ENCODE results near the gene ADAMTS8. TPM values are rescaled to one million over a fixed set of nuclear protein-coding genes. Genes with fewer than 3 reads are reported as not detected.
A peak's percentile ranks its signal among the peaks of the same experiment; 100 is the strongest.

Gene ADAMTS8, protein sequence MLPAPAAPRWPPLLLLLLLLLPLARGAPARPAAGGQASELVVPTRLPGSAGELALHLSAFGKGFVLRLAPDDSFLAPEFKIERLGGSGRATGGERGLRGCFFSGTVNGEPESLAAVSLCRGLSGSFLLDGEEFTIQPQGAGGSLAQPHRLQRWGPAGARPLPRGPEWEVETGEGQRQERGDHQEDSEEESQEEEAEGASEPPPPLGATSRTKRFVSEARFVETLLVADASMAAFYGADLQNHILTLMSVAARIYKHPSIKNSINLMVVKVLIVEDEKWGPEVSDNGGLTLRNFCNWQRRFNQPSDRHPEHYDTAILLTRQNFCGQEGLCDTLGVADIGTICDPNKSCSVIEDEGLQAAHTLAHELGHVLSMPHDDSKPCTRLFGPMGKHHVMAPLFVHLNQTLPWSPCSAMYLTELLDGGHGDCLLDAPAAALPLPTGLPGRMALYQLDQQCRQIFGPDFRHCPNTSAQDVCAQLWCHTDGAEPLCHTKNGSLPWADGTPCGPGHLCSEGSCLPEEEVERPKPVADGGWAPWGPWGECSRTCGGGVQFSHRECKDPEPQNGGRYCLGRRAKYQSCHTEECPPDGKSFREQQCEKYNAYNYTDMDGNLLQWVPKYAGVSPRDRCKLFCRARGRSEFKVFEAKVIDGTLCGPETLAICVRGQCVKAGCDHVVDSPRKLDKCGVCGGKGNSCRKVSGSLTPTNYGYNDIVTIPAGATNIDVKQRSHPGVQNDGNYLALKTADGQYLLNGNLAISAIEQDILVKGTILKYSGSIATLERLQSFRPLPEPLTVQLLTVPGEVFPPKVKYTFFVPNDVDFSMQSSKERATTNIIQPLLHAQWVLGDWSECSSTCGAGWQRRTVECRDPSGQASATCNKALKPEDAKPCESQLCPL
- total RNA-seq = not detected in 2 replicates

DNA sequence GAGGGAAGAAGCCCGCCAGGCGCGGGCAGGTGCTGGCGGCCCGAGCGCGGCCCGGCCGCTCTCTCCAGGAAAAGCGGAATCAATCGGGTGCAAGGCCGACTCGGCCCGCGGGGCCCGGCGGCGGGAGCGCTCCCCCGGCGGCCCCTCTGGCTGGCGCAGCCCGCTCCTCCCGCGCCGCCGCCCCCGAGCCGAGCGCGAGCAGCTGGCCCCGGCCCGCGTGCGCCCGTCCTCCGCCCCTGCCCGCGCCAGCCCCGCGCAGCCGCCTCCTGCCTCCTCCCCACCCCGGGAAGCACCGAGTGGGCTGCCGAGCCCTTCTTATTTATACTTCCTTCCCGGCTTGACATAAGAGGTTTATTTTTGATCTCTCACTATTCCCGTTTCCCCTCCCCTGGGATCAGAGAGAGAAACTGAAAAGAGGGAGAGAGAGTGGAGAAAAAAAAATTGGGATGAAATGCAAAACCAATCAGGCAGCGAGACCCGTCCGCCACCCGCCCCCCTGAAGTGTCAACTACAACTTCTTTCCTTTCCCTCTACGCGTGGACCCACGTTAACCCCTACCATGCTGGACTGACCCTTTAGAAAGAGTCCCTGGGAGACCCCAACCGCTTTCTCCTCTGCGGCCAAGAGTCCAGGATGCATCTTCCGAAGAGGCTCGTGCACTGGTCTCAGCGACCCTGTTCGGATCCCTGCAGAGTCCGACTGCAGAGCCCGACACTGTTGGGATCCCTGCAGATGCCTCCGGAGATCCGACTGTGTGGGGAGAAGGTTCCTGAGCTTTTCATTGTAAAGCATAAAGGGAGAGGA, at the start of gene ADAMTS8:
Gene ADAMTS8 (minus strand): TSS at position 294 of the 804 bp plus-strand sequence. CDS start 323 bp downstream, outside the sequence.
- DNase-seq (ENCODE audit: low read depth) = no peak

DNA sequence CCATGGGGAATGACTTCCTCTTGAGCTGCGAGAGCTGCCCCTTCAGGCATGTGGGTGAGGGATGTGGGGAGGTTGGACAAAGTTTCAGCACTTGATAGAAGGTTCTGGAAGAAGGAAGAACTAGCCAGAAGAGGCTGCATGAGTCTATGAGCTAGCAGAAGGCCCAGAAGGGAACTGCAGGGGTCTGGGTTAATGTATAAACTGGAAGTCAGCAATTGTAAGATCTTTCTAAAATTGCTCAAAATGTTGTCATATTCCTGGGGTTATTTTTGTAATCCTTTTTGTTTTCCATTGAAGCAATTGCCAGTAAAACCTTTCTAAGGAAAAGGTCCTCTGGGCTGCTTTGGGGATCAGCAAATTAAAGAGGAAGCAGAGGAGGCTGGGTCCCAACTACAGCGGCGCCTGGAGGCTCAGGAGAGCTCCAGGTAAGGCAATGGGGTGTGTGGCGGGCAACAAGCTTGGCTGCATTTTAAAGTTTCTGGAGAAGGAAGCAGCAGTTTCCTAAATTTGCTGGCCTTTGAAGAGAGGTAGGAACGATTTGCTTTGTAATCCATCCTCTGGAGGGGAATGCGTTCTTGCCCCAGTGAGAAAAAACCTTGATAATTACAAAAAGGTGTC, 49.3 kb upstream of the ADAMTS8 start:
- DNase-seq (ENCODE audit: low read depth) = peak; percentile 68

DNA sequence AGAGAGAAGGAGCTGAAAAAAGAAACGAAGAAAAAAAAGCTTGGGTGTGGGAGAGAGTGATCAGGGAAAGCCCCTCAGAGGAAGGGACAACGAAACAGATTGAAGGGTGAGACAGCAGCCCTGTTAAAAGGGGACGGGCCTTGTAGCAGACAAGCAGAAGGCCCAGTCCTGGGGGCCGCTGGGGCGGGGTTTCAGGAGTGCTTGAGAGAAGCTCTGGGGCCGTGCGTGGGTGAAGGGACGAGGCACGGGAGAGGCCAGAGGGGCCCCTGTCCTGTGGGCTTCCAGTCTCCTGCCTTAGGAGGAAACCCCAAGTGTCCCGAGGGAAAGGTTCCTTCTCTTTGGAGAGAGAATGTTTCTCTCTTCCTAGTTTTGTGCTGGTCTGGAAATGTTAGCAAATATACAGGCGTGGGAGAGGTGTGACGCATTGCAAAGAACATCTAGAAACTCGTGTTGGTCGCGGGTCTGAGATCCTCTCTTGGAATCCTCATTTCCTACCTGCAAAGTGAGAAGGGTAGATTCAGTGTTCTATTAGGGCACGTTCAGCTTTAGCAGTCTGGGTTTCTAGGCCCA, 48.6 kb upstream of the ADAMTS8 start:
- DNase-seq (ENCODE audit: low read depth) = no peak

DNA sequence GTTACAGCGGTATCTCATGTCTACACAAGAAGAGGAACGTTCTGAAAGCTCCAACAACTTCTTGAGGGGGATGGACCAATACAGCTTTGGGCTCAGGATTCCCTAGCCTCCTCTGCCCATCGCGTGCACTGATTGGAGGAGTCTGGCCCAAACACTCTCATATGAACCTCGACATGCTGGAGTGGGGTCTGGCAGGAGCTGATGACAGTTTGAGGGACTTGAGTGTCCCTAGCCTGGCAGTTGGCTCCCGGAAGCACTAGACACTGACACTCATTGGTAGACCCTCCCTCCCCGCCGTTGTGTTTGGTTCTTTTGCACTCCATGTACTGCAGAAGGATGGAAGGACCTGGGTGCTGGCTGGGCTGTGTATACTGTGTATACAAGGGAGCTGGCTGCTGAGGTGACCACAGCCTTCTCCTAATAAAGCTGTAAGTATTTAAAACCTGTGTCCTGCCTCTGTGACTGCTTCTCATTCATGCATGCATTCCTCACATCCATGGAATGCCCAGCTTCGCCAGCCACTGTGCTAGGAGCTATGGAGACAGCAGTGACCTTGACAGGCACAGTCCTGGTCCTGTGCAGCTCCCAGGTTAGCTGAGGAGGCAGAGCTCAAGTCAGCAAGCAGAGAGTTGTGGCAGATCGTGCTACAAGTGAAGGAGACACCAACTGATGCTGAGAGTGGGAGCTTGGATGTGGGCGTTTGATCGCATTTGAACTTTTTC, 48.0 kb upstream of the ADAMTS8 start:
- DNase-seq (ENCODE audit: low read depth) = peak; percentile 64

DNA sequence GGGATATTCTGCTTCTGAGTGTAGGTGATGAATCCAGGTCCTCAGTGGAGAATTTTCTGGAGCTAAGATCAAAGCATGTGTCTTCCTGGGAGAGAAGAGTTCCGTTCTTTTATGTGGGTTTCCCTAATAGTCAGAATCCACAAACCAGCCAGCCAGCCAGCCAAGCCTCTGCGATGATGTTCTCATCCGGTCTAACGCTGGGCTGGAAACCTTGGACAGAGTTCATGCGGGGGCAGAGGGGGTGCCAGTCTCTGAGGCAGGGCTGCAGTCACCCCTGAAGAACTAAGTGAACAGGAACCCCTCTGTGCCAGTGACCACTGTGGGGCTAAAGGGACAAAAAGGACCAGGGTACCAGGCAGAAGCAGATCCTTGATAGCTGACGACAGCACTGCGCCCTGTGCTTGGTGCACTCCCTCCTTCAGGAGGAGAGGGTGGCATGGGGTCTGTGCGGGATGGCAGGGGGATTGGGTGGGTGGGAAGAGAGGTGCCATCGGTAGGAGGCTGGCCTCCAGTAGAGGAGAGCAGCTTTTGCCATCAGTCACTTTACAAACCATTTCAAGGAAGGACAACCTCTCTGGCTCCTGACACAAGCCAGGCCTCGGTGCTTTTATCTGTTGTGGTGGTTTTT, 47.1 kb upstream of the ADAMTS8 start:
- DNase-seq (ENCODE audit: low read depth) = no peak

DNA sequence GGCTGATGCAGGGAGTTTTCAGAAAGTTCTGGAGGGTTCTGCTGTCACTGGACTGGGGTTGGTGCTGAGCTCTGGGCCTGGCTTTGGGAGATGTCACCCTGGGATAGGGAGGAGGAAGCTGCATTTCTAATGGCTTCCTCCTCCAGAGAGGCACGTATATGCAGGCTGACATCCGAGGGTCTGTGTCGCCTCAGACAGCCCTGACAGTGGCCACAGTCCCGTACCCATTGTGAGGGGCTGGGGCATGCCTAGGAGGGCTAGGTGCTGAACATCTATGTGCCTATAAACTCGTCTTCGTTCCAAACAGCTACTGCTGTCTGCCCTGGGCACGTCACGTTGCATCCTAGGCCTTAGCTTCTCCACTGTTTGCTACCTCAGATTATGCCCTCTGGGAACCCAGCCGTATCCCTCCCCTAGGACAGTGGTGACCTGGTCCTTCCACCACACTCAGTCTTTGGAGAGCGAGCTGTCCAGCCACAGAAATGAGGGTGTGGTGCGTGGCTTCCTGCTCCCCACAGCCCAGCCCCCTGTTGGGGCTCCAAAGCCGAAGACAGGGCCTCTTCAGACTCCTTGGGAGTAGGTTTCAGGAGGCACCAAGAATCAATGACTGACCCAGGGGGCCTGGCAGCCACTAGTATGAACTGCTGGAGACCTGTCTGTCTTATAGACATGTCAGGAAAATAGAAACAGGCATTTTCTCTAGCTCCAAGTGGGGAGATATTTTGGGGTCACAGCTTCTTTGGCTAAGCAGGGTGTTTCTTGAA, 46.4 kb upstream of the ADAMTS8 start:
- DNase-seq (ENCODE audit: low read depth) = no peak

DNA sequence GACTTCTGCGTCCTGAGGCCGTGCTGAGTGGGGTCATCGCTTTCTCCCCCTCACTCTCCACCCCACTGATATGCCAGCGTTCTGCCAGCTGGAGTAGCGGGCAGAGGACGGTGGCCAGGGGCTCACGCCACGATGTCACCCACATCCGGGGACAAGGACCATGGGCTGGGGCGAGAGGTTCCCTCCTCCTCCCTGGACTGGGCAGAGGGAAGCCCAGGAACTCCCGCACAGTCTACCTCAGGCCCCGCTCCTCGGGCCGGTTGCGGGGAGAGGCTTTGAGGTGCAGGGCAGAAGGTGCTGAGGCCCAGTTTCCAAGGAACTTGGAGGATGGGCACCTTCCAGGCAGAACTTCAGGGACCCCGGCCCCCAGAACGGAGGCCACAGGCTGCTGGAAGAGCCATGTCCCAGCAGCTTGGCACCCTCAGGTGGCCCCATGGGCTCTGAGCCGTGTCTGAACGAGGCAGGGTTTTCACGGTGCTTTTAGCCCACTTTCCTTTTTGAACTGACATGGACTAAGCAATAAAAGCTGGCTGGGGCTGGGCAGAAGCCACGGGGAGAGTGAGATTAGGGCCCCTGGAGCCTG, 45.5 kb upstream of the ADAMTS8 start:
- DNase-seq (ENCODE audit: low read depth) = no peak

DNA sequence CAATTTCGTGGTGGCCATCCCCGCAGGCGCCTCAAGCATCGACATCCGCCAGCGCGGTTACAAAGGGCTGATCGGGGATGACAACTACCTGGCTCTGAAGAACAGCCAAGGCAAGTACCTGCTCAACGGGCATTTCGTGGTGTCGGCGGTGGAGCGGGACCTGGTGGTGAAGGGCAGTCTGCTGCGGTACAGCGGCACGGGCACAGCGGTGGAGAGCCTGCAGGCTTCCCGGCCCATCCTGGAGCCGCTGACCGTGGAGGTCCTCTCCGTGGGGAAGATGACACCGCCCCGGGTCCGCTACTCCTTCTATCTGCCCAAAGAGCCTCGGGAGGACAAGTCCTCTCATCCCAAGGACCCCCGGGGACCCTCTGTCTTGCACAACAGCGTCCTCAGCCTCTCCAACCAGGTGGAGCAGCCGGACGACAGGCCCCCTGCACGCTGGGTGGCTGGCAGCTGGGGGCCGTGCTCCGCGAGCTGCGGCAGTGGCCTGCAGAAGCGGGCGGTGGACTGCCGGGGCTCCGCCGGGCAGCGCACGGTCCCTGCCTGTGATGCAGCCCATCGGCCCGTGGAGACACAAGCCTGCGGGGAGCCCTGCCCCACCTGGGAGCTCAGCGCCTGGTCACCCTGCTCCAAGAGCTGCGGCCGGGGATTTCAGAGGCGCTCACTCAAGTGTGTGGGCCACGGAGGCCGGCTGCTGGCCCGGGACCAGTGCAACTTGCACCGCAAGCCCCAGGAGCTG, 44.8 kb upstream of the ADAMTS8 start:
- no peak for DNase-seq (ENCODE audit: low read depth)

DNA sequence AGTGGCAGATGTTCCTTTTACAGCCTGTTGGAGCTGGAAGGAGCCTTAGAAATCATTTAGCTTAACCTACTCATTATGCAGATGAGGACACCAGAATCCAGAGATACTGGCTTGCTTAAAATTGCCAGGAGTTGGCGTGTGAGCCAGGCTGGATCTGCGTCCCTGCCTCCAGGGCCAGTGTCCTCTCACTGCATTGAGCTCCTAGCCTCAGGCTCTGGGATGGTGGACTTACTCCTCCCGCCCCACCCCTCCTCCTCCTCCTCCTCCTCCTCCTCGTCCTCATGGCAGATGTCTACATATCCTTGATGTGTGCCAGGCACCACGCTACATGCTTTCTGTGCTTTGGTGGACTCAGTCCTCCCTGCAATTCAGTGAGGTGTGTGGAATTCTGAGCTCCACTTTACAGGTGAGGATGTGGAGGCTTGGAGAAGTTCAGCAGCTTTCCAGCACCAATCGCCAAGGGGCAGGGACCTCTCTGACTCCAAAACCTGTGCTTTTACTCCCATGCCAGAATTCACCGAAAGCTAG, 44.1 kb upstream of the ADAMTS8 start:
- no peak for DNase-seq (ENCODE audit: low read depth)

DNA sequence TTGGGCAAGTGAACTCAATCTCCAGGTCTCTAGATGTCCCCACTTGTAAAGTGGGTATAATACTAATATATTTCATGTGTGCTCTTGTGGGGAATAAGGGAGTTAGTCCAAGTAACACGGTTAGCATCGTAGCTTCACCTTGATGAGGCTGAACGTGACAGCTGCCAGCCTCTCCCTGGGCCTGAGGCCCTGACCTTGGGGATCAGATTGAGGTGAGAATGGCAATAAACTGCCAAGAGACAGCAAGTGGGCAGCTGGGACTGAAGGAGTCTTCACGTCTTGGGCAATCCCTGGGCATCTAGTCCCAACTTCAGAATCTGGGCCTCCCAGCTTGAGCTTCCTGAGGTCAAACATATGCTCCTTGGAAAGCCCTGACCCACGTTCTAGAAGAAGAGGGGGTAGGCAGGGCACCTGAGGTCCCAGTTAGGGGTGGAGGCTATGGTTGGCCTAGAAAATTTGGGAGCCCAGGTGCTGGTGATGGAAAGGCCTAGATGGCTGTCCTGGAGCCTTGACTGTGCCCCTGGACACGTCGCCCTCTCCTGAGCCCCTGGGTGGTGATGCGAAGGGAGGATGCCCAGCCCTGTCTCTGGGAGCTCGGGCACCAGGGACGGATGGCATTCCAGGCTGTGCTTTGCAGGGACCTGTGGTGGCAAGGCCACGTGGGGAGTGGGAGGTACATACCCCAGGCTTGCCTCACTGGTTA, 43.5 kb upstream of the ADAMTS8 start:
- DNase-seq (ENCODE audit: low read depth) = no peak

DNA sequence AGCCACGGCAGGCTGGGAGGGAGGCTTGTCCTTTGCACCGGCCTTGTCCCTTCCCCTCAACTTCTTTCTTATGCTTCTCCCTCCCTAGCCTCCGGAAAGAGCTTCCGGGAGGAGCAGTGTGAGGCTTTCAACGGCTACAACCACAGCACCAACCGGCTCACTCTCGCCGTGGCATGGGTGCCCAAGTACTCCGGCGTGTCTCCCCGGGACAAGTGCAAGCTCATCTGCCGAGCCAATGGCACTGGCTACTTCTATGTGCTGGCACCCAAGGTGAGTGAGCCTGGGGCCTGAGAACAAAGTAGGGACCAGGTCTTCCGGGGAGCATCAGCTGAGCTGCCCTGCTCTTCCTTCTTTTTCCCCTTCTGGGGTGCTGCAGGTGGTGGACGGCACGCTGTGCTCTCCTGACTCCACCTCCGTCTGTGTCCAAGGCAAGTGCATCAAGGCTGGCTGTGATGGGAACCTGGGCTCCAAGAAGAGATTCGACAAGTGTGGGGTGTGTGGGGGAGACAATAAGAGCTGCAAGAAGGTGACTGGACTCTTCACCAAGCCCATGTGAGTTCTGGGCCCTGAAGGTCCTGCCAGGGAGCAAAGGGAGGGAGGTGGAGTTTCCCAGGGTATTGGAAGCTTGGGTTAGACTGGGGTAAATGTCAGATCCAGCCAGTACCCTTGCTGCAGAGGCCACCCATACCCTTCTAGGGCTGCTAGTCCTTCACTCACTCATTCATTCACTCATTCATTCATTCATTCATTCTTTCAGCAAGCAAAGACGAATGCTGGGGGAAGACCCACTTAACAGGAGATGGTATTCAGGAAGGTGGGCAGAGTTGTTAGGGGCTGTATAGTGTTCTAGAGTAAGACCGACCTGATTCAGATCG, 42.7 kb upstream of the ADAMTS8 start:
- DNase-seq (ENCODE audit: low read depth) = no peak

DNA sequence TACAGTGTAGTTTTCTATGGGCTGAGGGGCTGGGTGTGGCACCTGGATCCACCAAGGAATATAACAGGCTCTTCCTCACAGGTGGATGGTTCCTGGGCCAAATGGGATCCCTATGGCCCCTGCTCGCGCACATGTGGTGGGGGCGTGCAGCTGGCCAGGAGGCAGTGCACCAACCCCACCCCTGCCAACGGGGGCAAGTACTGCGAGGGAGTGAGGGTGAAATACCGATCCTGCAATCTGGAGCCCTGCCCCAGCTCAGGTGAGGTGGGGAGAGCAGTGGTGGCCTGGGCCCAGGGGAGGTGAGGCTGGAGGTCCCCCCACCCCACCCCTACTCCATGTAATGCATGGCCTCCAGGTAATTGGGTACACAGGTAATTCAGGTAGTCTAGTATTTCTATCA, 40.8 kb upstream of the ADAMTS8 start:
- DNase-seq (ENCODE audit: low read depth) = no peak

DNA sequence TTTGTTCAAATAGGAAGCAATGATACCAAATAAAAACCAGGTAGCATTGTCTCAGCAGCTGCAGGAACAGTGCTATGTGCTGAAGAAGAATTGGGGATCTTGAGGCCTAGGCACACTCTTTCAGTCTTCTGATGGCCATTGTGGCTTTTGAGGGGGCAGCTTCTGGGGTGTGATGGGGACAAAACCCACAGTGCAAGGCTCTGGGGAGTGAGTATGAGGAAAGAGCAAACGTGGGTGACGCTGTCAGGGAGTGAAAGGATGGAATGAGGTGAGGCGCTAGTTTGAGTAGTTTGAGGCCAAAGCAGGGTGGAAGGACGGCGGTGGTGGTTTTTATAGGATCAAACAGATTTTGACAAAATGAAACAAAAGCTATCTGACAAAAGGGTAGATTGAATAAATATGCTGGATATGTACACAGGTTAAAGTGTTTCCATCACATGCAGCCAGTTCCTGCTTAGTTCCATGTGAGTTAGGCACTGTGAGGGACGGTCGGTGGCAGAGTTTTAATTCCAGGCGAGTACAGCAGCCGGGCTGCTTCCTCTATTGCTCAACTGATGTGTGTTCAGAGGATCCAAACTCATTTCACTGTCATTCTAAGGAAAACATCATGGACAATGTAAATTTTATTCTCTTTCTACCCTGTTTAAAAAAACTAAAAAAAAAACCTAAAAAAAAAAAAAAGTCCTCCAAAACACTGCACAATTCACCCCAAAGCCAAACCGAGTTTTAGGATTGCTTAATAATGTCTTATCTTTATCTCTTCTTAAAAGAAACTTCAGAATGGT, 38.9 kb upstream of the ADAMTS8 start:
- DNase-seq (ENCODE audit: low read depth) = no peak

DNA sequence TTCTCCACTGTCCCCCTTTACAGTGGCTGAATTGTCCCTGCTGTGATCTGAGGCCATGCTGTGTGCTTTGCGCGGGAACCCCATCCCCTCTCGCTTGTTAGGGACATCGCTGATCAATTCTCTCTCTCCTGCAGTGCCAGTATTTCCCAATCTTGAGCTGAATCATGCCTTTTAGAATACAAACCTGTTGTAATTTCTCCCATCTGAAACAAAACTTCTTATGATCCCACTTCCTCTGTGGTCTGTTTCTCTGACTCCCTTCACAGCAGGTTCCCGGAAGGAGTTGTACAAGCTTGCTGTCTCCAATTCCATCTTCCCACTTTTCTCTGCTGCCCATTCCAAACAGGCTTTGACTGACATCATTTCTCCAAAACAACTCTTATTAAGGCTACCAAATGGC, 36.9 kb upstream of the ADAMTS8 start:
- peak; percentile 78 for DNase-seq (ENCODE audit: low read depth)

DNA sequence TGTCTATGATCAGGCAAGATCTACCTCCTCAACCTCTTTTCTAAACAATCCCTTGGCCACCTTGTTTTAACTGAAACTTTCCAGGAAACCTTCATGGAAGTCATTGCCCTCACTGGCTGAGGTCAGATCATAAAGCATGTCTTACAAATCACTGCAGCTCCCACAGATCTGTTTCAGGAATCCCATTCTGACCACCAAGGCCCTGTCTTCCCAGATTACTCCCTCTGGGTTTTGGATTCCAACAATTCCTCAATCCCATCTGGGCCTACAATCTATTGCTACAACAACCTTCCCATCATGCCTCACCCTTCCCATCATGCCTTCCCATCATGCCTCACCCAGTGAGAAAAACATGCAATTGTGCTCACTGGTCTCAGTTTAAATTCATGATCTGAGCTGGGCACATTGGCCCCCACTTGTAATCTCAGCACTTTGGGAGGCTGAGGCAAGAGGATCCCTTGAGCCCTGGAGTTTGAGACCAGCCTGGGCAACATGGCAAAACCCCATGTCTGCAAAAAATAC, 35.9 kb upstream of the ADAMTS8 start:
- DNase-seq (ENCODE audit: low read depth) = peak; percentile 36

Data from renal cortical epithelial cell (primary cell).